ENCODE data around the gene SULT4A1. TPM values are rescaled to one million over a fixed set of nuclear protein-coding genes. Genes with fewer than 3 reads are reported as not detected.

SULT4A1 gene
- total and polyA plus RNA-seq, 2 of the 4 experiments (the other 2 are of a cell fraction): 1.1 to 5.2 TPM

- TF ChIP-seq, protein P1, sequence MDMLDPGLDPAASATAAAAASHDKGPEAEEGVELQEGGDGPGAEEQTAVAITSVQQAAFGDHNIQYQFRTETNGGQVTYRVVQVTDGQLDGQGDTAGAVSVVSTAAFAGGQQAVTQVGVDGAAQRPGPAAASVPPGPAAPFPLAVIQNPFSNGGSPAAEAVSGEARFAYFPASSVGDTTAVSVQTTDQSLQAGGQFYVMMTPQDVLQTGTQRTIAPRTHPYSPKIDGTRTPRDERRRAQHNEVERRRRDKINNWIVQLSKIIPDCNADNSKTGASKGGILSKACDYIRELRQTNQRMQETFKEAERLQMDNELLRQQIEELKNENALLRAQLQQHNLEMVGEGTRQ (IDR thresholded peaks at IDR 0.05; ENCODE audit: low read depth, low read length): no peak
- TF ChIP-seq FOS (IDR thresholded peaks at IDR 0.05; ENCODE audit: low read depth, low read length) (no peak), CEBPB (IDR thresholded peaks at IDR 0.05; ENCODE audit: low read depth, low read length) (no peak), RFX5 (IDR thresholded peaks at IDR 0.05; ENCODE audit: low read depth, low read length) (no peak)
Observed at GRCh38 chr22:43811777-43812148, 50.5 kb downstream of the SULT4A1 start (continued).

DNA sequence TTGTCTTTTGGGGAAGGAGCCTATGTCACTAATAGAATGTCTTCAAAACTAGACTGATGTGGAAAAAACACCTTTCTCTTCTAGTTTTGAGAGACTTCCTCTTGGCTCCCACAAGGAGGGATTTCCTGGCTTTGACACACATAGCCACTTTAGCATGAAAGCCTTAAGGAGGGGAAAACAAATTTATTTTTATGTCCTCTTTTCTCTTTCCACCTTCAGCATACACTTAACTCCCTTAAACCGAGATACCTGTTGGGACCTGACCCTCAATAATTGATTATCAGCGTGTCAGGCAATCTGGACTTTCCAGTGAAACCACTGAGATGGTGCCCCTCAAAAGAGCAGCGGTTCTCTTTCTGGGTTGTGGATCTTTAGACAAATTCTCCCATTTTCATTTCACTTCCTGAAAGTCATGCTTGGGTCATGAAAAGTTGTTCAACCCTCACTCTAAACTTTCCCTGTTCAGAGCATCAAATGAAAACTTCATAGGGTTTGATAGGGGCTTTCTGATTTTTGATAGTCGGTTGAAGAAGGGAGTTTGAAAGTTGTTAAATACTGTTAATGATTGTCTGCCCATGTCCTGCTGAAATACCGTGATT, 59.3 kb downstream of the SULT4A1 start:
- Histone ChIP-seq H3K9me3 (ENCODE audit: control insufficient read depth, insufficient read depth, low read length) (no peaks in the 10 kb centered on the region), H3K23ac (ENCODE audit: low read depth, low read length) (no peak overlapping the region), H2BK15ac (ENCODE audit: low read depth, low read length) (no peak overlapping the region), H4K91ac (ENCODE audit: insufficient read depth, low read depth, low read length) (no peak overlapping the region), H3K27ac (ENCODE audit: insufficient read depth, low read length) (no peak overlapping the region), H3K56ac (ENCODE audit: extremely low read depth, insufficient read depth, low read length) (no peak overlapping the region), H3K36me3 (ENCODE audit: control insufficient read depth, insufficient read depth, low read length) (no peaks in the 10 kb centered on the region), H3K79me1 (ENCODE audit: low read depth in 1 of 2, low read length in 2 of 2) (no peaks in the 10 kb centered on the region), H2AFZ (replicated peaks; ENCODE audit: low read length, poor library complexity) (no peak overlapping the region), H3K18ac (ENCODE audit: low read depth, low read length) (no peak overlapping the region), H4K20me1 (ENCODE audit: insufficient read depth, low read length) (no peaks in the 10 kb centered on the region), H3K9ac (ENCODE audit: low read depth, low read length) (no peak overlapping the region), H3K4me2 (ENCODE audit: low read depth, low read length) (no peak overlapping the region), H2BK5ac (ENCODE audit: low read depth, low read length, poor library complexity, severe bottlenecking) (no peak overlapping the region), H2BK120ac (ENCODE audit: low read depth, low read length) (no peak overlapping the region), H2AK9ac (replicated peaks; ENCODE audit: low read depth, low read length, poor library complexity) (no peak overlapping the region), H2AK5ac (ENCODE audit: low read depth, low read length) (no peak overlapping the region), H3K9me1 (ENCODE audit: insufficient read depth, low read length) (no peaks in the 10 kb centered on the region), H4K5ac (ENCODE audit: low read depth, low read length) (no peak overlapping the region), H3K14ac (replicated peaks; ENCODE audit: low read depth, low read length) (no peak overlapping the region), H3K4me1 (ENCODE audit: control insufficient read depth, insufficient read depth, low read length) (no peaks in the 10 kb centered on the region), H2BK20ac (ENCODE audit: low read depth, low read length) (no peak overlapping the region), H3K4me3 (ENCODE audit: insufficient read depth, low read depth, low read length) (no peak overlapping the region), H3K27me3 (ENCODE audit: control insufficient read depth, insufficient read depth, low read length) (peaks cover 3% of the 10 kb centered on the region; the same call in 1 of the 2 replicates), H4K8ac (ENCODE audit: low read depth in 2 of 2, low read length in 2 of 2) (no peak overlapping the region), H3K4ac (ENCODE audit: low read depth, low read length) (no peak overlapping the region)
- no TSS peak for BruUV-seq (replicated peaks)
- TF ChIP-seq RFX5 (IDR thresholded peaks at IDR 0.05; ENCODE audit: low read depth, low read length): no peak
- no peak for TF ChIP-seq CTCF (conservative IDR thresholded peaks at IDR 0.05; ENCODE audit: low read depth, low read length)
- in situ Hi-C loops (cut with MboI; ENCODE audit: low sequenced_read_pairs): no loop called here
- ChIA-PET POLR2A (ENCODE audit: unreplicated experiment) (no interaction called here), CTCF (interaction anchor here (0.7 to 1.1 kb wide), 2 partner anchors 14 to 52 kb away, joined by 3 to 4 read pairs; no protein-coding TSS in a partner anchor)
- ATAC-seq (ENCODE audit: low read depth) (no peak), DNase-seq (no peak)
- dilution Hi-C loops (cut with HindIII; ENCODE audit: low sequenced_read_pairs, unreplicated experiment): no loop called here
- no CpG with 5 or more reads among the region's 5 CpGs for WGBS, 2 experiments (ENCODE audit: extremely low coverage in 2 of 2, insufficient read length in 1 of 2)
- intact Hi-C loops (cut with micrococcal nuclease): no loop called here
